ENCODE data around the gene IL17RC. TPM values are rescaled to one million over a fixed set of nuclear protein-coding genes. Genes with fewer than 3 reads are reported as not detected.

The IL17RC gene
- total and polyA plus RNA-seq, 4 donors, result 20.5 to 39.8 (median 33.6) TPM

- H3K36me3 ChIP-seq (ENCODE audit: control insufficient read depth in 4 of 4, insufficient read depth in 4 of 4, low read length in 4 of 4), result peaks cover 0 to 6% (median 0%) of the 10 kb centered on the region in 4 donors
- no peak overlapping the region for H3K4me3 ChIP-seq
- no peak overlapping the region for H3K27ac ChIP-seq (ENCODE audit: low read depth in 1 of 2, low read length in 1 of 2)
- 89 to 92% methylated on average over 3 of the region's 3 CpGs for WGBS, 2 donors
- no peak overlapping the region for H3K9ac ChIP-seq (ENCODE audit: insufficient read depth in 1 of 2, low read length in 2 of 2)
- DNase-seq, result no peak
- no peak for TF ChIP-seq CTCF (IDR thresholded peaks at IDR 0.05; ENCODE audit: control extremely low read depth, extremely low read depth)
- no peaks in the 10 kb centered on the region for H3K27me3 ChIP-seq (ENCODE audit: control insufficient read depth in 3 of 3, insufficient read depth in 3 of 3, low read length in 2 of 3)
- H3K4me1 ChIP-seq (ENCODE audit: control insufficient read depth in 5 of 5, insufficient read depth in 5 of 5, low read length in 5 of 5), result peaks cover 0 to 19% (median 4%) of the 10 kb centered on the region in 5 donors
- no peak for ATAC-seq (ENCODE audit: insufficient read depth, low FRiP score)
- H3K9me3 ChIP-seq (ENCODE audit: control insufficient read depth in 4 of 4, insufficient read depth in 3 of 4, low read length in 3 of 4), result no peaks in the 10 kb centered on the region
Measured at GRCh38 chr3:9948586-9948985, 31.7 kb downstream of the IL17RC start.

DNA sequence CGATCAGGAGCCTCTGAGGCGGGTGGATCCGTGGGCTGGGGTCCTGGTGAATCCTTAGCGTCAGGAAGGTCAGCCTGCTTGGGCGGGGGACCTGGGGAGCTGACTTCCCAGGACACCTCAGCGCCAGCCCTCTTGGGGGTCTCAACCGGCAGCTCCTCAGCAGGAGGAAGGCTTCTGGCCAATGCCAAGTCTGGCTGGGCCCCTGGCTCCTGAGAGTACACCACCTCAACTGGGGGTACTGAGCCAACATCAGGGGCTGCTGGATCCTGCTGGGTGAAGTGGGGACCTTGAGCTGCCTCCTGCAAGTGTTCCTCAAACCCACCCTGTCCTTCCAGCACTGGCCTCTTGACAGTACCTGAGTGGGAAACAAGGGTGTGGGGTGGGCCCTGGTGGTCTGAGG, 32.2 kb downstream of the IL17RC start:
- Histone ChIP-seq H3K9me3 (ENCODE audit: control insufficient read depth in 4 of 4, insufficient read depth in 3 of 4, low read length in 3 of 4) (no peaks in the 10 kb centered on the region), H3K36me3 (ENCODE audit: control insufficient read depth in 4 of 4, insufficient read depth in 4 of 4, low read length in 4 of 4) (peaks cover 0 to 5% (median 0%) of the 10 kb centered on the region in 4 donors), H3K27me3 (ENCODE audit: control insufficient read depth in 3 of 3, insufficient read depth in 3 of 3, low read length in 2 of 3) (no peaks in the 10 kb centered on the region), H3K27ac (ENCODE audit: low read depth in 1 of 2, low read length in 1 of 2) (no peak overlapping the region), H3K4me1 (ENCODE audit: control insufficient read depth in 5 of 5, insufficient read depth in 5 of 5, low read length in 5 of 5) (peaks cover 0 to 19% (median 4%) of the 10 kb centered on the region in 5 donors), H3K9ac (ENCODE audit: insufficient read depth in 1 of 2, low read length in 2 of 2) (no peak overlapping the region), H3K4me3 (no peak overlapping the region)
- DNase-seq (no peak), ATAC-seq (ENCODE audit: insufficient read depth, low FRiP score) (no peak)
- WGBS, 2 donors, result 92 to 98% methylated on average over 7 of the region's 7 CpGs
- no peak for TF ChIP-seq CTCF (IDR thresholded peaks at IDR 0.05; ENCODE audit: control extremely low read depth, extremely low read depth)

DNA sequence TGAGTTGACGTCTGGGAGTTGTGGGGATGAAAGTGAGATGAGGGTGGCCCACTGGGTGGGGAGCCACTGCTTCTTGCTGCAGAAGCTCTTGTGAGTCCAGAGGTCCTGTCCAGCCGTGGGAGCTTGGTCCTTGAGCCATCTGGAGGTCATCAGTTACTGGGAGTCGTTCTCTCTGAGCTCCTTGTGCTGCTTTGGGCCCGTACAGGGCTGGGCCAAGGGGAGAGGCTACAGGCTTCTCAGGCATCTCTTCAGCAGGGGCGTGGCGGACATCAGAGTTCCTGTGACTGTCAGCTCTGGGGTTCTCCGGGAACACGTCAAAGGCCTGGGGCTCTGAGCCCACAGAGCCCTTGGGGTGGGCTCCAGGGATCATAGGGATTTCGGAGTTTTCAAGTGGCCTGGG, 32.7 kb downstream of the IL17RC start:
- H3K9ac ChIP-seq (ENCODE audit: insufficient read depth in 1 of 2, low read length in 2 of 2), result no peak overlapping the region
- no peak overlapping the region for H3K4me3 ChIP-seq
- no peak for TF ChIP-seq CTCF (IDR thresholded peaks at IDR 0.05; ENCODE audit: control extremely low read depth, extremely low read depth)
- H3K4me1 ChIP-seq (ENCODE audit: control insufficient read depth in 5 of 5, insufficient read depth in 5 of 5, low read length in 5 of 5), result peaks cover 0 to 19% (median 4%) of the 10 kb centered on the region in 5 donors
- 88 to 97% methylated on average over 9 of the region's 9 CpGs for WGBS, 2 donors
- H3K27me3 ChIP-seq (ENCODE audit: control insufficient read depth in 3 of 3, insufficient read depth in 3 of 3, low read length in 2 of 3), result no peaks in the 10 kb centered on the region
- ATAC-seq (ENCODE audit: insufficient read depth, low FRiP score) (no peak), DNase-seq (no peak)
- no peak overlapping the region for H3K27ac ChIP-seq (ENCODE audit: low read depth in 1 of 2, low read length in 1 of 2)
- H3K36me3 ChIP-seq (ENCODE audit: control insufficient read depth in 4 of 4, insufficient read depth in 4 of 4, low read length in 4 of 4), result peaks cover 0 to 1% (median 0%) of the 10 kb centered on the region in 4 donors
- no peaks in the 10 kb centered on the region for H3K9me3 ChIP-seq (ENCODE audit: control insufficient read depth in 4 of 4, insufficient read depth in 3 of 4, low read length in 3 of 4)

DNA sequence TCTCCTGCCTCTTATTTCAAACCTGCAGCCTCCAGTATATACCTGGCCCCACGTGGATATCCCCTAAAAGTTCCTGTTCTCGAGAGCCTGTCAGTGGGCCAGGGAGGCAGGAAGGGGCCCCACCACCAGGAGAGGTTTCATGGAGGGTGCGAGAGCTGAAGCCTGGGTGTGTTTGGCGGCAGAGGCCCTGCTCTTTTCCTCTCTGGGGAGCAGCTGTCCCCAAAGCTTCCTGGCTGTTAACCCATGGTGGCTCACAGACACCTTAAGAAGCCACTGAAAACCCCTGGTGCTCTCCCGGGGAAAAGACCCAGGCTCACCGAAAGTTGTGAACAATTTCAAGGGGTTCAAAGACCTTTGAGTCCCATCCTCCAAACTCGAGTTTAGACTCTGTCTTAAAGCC, 34.2 kb downstream of the IL17RC start:
- DNase-seq (no peak), ATAC-seq (ENCODE audit: insufficient read depth, low FRiP score) (no peak)
- no peak for TF ChIP-seq CTCF (IDR thresholded peaks at IDR 0.05; ENCODE audit: control extremely low read depth, extremely low read depth)
- no peak overlapping the region for H3K9ac ChIP-seq (ENCODE audit: insufficient read depth in 1 of 2, low read length in 2 of 2)
- H3K36me3 ChIP-seq (ENCODE audit: control insufficient read depth in 4 of 4, insufficient read depth in 4 of 4, low read length in 4 of 4), result no peaks in the 10 kb centered on the region
- no peak overlapping the region for H3K27ac ChIP-seq (ENCODE audit: low read depth in 1 of 2, low read length in 1 of 2)
- no peak overlapping the region for H3K4me3 ChIP-seq
- H3K9me3 ChIP-seq (ENCODE audit: control insufficient read depth in 4 of 4, insufficient read depth in 3 of 4, low read length in 3 of 4), result no peaks in the 10 kb centered on the region
- H3K27me3 ChIP-seq (ENCODE audit: control insufficient read depth in 3 of 3, insufficient read depth in 3 of 3, low read length in 2 of 3), result no peaks in the 10 kb centered on the region
- 14 to 42% methylated on average over 7 of the region's 7 CpGs for WGBS, 2 donors
- peaks cover 0 to 24% (median 4%) of the 10 kb centered on the region in 5 donors for H3K4me1 ChIP-seq (ENCODE audit: control insufficient read depth in 5 of 5, insufficient read depth in 5 of 5, low read length in 5 of 5)

Measured in lung (tissue), 12 donors.